Left lung (tissue), 10 donors: ENCODE results near the gene COL4A2. TPM values are rescaled to one million over a fixed set of nuclear protein-coding genes. Genes with fewer than 3 reads are reported as not detected.

Experiments
- ATAC-seq: fragments of 200-7000 bp; cut with Tn5 transposase; one replicate; pipeline ENCODE4 v1.9.1; 2020; ENCODE audit warnings: moderate library complexity
- DNase-seq, 4 donors: peaks; one replicate each; pipeline ENCODE4 v3.0.0-alpha.2; 2013 to 2020
- H3K27ac ChIP-seq, 2 donors: fragments of 200-600 bp; sonication (generic) in 1 of 2; one replicate each; pipeline versions ENCODE4 v1.5.0 to v1.8.0; 2020 to 2021
- H3K27me3 ChIP-seq, 2 donors: fragments of 200-600 bp; sonication (generic) in 1 of 2; one replicate each; pipeline versions ENCODE4 v1.5.0 to v1.8.0; 2020 to 2021
- H3K36me3 ChIP-seq, 2 donors: fragments of 200-600 bp; sonication (generic) in 1 of 2; one replicate each; pipeline versions ENCODE4 v1.5.0 to v1.8.0; 2020 to 2021
- H3K4me1 ChIP-seq, 2 donors: fragments of 200-600 bp; one replicate each; pipeline ENCODE4 v1.8.0; 2021
- H3K4me3 ChIP-seq, 2 donors: fragments of 200-600 bp; sonication (generic) in 1 of 2; one replicate each; pipeline versions ENCODE4 v1.5.0 to v1.8.0; 2020 to 2021; ENCODE audit warnings: mild to moderate bottlenecking in 1 of 2
- H3K9me3 ChIP-seq, 2 donors: fragments of 200-600 bp; sonication (generic) in 1 of 2; one replicate each; pipeline versions ENCODE4 v1.5.0 to v1.8.0; 2020 to 2021
- CTCF ChIP-seq, 2 donors: fragments of 200-600 bp; sonication (generic) in 1 of 2; IDR thresholded peaks; one replicate each; pipeline versions ENCODE4 v1.5.0 to v1.8.0; 2021; ENCODE audit warnings: antibody characterized with exemption in 2 of 2
- intact Hi-C, 2 donors: fragments of 100-400 bp; cut with DNase I; formaldehyde crosslinking; loops; one replicate each; pipeline versions ENCODE4 v1.11.2 to v1.14.2; 2022
- polyA plus RNA-seq, 6 donors: library from polyadenylated mRNA; unstranded; fragments of 120-200 nt; gene quantifications; one replicate each; pipeline ENCODE4 v1.2.1, GENCODE V29; 2013; ENCODE audit not compliant: insufficient read length in 6 of 6
- total RNA-seq, 2 donors: library from RNA; stranded (reverse); fragmentation: NEBNext Ultra II Directional; extraction: Animal tissue kit (Norgen Biotek cat#: 25700); gene quantifications; one replicate each; pipeline ENCODE4 v1.2.1, GENCODE V29; 2021
- donor health status: DM: no; HTN: yes; CAD: no.
- donor health status: DM: no; HTN: no; CAD: no.

Gene COL4A2
- total and polyA plus RNA-seq, 8 donors = 307 to 638 (median 395) TPM

- no peak overlapping the region for H3K4me3 ChIP-seq
- no peak for TF ChIP-seq CTCF (IDR thresholded peaks at IDR 0.05)
- ATAC-seq (peak; percentile 55), DNase-seq (peak in 3 of 4 donors; percentile 56 to 89 (median 87))
- no peaks in the 10 kb centered on the region for H3K27me3 ChIP-seq
- no peaks in the 10 kb centered on the region for H3K9me3 ChIP-seq
- peaks cover 0 to 20% of the 10 kb centered on the region in 2 donors for H3K36me3 ChIP-seq
- peaks cover 21 to 88% of the 10 kb centered on the region in 2 donors for H3K4me1 ChIP-seq
- peak overlapping the region; percentile 81 to 90 for H3K27ac ChIP-seq
- intact Hi-C loops = no loop called here
Measured at GRCh38 chr13:110520431-110521295, 213.6 kb downstream of the COL4A2 start.

GRCh38 chr13:110521296-110521680 lies 214.2 kb downstream of the COL4A2 start:
- H3K4me1 ChIP-seq = peaks cover 21 to 94% of the 10 kb centered on the region in 2 donors

GRCh38 chr13:110521946-110522345 lies 214.9 kb downstream of the COL4A2 start:
- intact Hi-C loops = no loop called here
- ATAC-seq = peak; percentile 8
- Histone ChIP-seq H3K27ac (peak overlapping the region; percentile 81 to 90), H3K36me3 (peaks cover 0 to 20% of the 10 kb centered on the region in 2 donors), H3K4me1 (peaks cover 21 to 100% of the 10 kb centered on the region in 2 donors), H3K4me3 (no peak overlapping the region), H3K9me3 (no peaks in the 10 kb centered on the region), H3K27me3 (no peaks in the 10 kb centered on the region)
- TF ChIP-seq CTCF (IDR thresholded peaks at IDR 0.05) = no peak
- peak in 1 of 4 donors; percentile 81 for DNase-seq

More at GRCh38 chr13:110521296-110521680, 214.2 kb downstream of the COL4A2 start:
- Histone ChIP-seq H3K36me3 (peaks cover 0 to 20% of the 10 kb centered on the region in 2 donors), H3K4me3 (no peak overlapping the region), H3K27ac (peak overlapping the region; percentile 81 to 90), H3K27me3 (no peaks in the 10 kb centered on the region), H3K9me3 (no peaks in the 10 kb centered on the region)
- ATAC-seq = no peak
- DNase-seq = no peak
- intact Hi-C loops = no loop called here
- TF ChIP-seq CTCF (IDR thresholded peaks at IDR 0.05) = no peak

GRCh38 chr13:110522721-110523120 lies 215.6 kb downstream of the COL4A2 start:
- Histone ChIP-seq H3K36me3 (peaks cover 0 to 20% of the 10 kb centered on the region in 2 donors), H3K9me3 (no peaks in the 10 kb centered on the region), H3K4me1 (peaks cover 16 to 99% of the 10 kb centered on the region in 2 donors), H3K27me3 (no peaks in the 10 kb centered on the region), H3K27ac (peak overlapping the region in 1 of 2 donors; percentile 90), H3K4me3 (no peak overlapping the region)
- TF ChIP-seq CTCF (IDR thresholded peaks at IDR 0.05) = no peak
- DNase-seq = no peak
- ATAC-seq = no peak
- intact Hi-C loops = no loop called here

- no peak for TF ChIP-seq CTCF (IDR thresholded peaks at IDR 0.05)
- ATAC-seq (no peak), DNase-seq (no peak)
- H3K36me3 ChIP-seq = peaks cover 0 to 20% of the 10 kb centered on the region in 2 donors
- H3K4me3 ChIP-seq = no peak overlapping the region
- intact Hi-C loops = no loop called here
- peak overlapping the region in 1 of 2 donors; percentile 90 for H3K27ac ChIP-seq
- peaks cover 16 to 99% of the 10 kb centered on the region in 2 donors for H3K4me1 ChIP-seq
- no peaks in the 10 kb centered on the region for H3K27me3 ChIP-seq
- H3K9me3 ChIP-seq = no peaks in the 10 kb centered on the region
Measured at GRCh38 chr13:110523180-110523579, 216.1 kb downstream of the COL4A2 start.
